Stimulated activated CD8-positive, alpha-beta memory T cell treated with anti-CD3 and anti-CD28 coated beads, Interleukin-15, amount 100 ng/mL, for 4 hours (primary cell): ENCODE results near the gene MAML3.

ENCODE experiments used
- DNase-seq, 2 donors: peaks; one replicate each; pipeline ENCODE4 v3.0.0-alpha.2; 2020; ENCODE audit warnings: low read depth in 2 of 2

MAML3 gene

GRCh38 chr4:140156529-140157171 is 2.7 kb upstream of the MAML3 start:
- no peak for DNase-seq

GRCh38 chr4:140154572-140154891 is 548 bp upstream of the MAML3 start:
- no peak for DNase-seq

DNA sequence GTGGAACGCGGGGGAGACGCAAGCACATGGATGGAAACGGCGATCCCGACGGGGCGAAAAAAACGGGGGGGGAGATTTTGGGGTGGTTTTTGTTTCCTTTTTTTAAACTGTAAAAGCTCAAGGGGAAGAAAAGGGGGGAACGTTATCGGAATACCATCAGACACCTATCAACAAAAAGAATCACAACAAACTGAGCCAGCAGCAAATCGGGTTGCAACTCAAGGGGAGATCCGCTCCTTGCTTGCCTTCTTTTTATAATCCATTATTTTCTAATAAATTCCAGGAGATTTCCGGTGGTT is 616 bp downstream of the MAML3 start:
- no peak for DNase-seq

GRCh38 chr4:140152751-140153418 is 1.1 kb downstream of the MAML3 start:
- DNase-seq, result peak; percentile 6 to 26

DNA sequence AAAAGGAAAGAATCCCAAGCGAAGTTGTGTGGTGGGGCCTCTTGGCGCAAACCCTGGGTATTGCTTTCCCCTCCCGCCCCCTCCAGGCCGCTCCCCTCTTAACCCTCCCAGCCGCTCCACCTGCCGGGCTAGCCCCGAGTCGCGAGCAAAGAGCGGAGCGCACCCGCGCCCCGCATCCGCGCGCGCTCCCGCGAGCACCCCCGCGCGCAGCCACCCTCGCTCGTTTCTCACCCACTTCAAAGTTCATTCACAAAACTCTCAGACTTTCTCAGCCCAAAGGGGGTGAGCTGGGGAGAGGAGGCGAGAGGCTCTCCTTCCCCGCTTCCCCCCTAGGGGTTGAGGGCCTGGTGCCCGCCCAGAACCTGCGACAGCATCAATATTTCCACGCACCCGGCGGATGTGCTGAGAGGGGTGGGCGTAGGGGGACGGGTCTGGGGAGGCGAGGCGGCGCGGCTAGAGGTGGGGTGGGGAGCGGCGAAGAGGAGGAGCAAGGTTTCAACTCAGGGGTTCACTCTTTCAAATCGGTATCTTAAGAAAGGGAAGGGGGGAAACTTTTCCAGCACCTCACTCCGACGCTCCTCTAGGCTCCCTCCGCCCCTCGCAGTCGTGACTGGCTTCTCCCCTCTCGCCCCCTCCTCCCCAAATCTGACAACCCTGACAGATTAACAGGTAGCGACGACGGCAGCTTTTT is 1.8 kb downstream of the MAML3 start:
- peak; percentile 80 to 88 for DNase-seq

- peak in 1 of 2 donors; percentile 44 for DNase-seq
Measured at GRCh38 chr4:140151699-140152012, 2.3 kb downstream of the MAML3 start.

GRCh38 chr4:140150886-140151698 is 2.9 kb downstream of the MAML3 start:
- DNase-seq, result peak; percentile 63 to 66

- no peak for DNase-seq
Measured at GRCh38 chr4:140150636-140150885, 3.4 kb downstream of the MAML3 start.

- DNase-seq, result peak; percentile 29 to 44
Measured at GRCh38 chr4:140149846-140150635, 3.9 kb downstream of the MAML3 start.

- DNase-seq, result no peak
Measured at GRCh38 chr4:140144050-140144449, 9.9 kb downstream of the MAML3 start.

GRCh38 chr4:140141210-140141835 is 12.7 kb downstream of the MAML3 start:
- DNase-seq, result no peak

- no peak for DNase-seq
Measured at GRCh38 chr4:140140566-140140965, 13.4 kb downstream of the MAML3 start.

DNA sequence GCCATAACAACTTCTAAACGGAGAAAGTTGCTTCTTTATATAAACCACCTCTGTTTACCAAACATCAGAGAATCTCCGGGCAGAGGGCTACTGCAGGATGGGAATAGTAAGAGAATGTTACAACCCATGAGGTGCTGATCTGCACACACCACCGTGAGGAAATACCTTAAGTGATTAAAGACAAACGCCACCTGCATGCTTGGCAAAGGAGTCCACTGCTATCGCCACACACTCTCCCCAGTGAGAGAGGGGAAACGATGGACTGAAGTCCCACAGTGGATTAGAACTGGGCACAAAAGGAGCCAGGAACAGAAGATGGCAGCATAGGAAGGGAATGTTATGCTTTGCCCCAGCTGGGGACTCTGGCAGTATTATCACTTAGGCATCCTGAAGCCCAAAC is 15.6 kb downstream of the MAML3 start:
- no peak for DNase-seq

- DNase-seq, result no peak
Measured at GRCh38 chr4:140137671-140138070, 16.3 kb downstream of the MAML3 start.

GRCh38 chr4:140136509-140136908 is 17.5 kb downstream of the MAML3 start:
- DNase-seq, result no peak

- DNase-seq, result no peak
Measured at GRCh38 chr4:140135529-140136088, 18.4 kb downstream of the MAML3 start.

GRCh38 chr4:140134746-140135425 is 19.1 kb downstream of the MAML3 start:
- no peak for DNase-seq

GRCh38 chr4:140133576-140133975 is 20.4 kb downstream of the MAML3 start:
- DNase-seq, result no peak

- no peak for DNase-seq
Measured at GRCh38 chr4:140131675-140132229, 22.2 kb downstream of the MAML3 start.

DNA sequence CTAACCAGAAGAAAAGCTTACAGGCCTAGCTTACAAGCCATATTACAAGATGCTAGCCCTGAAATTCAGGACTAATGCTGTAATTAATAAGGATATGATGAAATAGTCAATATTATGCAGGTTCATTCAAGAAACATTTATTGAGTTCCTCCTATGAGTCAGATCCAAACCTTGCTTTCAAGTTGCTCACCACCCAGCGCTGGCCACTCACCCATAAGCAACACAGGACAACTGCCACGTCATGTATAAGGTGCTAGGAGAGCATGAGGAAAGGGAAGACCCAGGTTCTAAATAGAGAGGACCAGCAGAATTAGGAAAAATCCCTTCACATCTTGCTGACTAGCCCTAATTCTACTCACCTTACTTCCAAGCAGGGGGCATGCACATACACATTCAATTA is 23.3 kb downstream of the MAML3 start:
- no peak for DNase-seq

DNA sequence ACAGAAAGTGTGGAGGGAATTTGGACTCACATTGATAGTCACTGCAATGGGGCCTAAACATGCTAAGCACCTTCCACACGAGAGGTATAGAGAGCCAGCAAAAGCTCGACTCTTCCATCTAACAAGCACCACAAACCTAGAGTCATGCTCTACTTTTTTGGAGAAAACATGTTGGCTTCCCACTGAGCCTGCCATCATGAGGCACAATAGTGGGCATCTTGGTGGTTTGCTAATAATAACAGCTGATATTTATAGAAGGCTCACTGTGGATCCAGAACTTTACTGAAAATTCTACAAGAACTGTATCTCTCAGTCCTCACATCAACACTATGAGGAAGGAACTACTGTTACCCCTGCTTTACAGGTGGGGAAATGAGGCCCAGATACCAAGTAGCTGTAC is 26.6 kb downstream of the MAML3 start:
- DNase-seq, result no peak
